ENCODE results near the gene TTF2. TPM values are rescaled to one million over a fixed set of nuclear protein-coding genes. Genes with fewer than 3 reads are reported as not detected.

TTF2 gene
- total and polyA plus RNA-seq, 7 donors: 3.6 to 19.3 (median 8.6) TPM

- DNase-seq: no peak
- Histone ChIP-seq H3K36me3 (peaks cover 0 to 16% (median 3%) of the 10 kb centered on the region in 4 donors), H3K27me3 (no peaks in the 10 kb centered on the region), H3K4me1 (no peaks in the 10 kb centered on the region), H3K9me3 (no peaks in the 10 kb centered on the region), H3K27ac (no peak overlapping the region), H3K4me3 (no peak overlapping the region)
- intact Hi-C loops (cut with DNase I): no loop called here
- no peak for TF ChIP-seq CTCF (IDR thresholded peaks at IDR 0.05)
- no peak for TF ChIP-seq POLR2AphosphoS5 (IDR thresholded peaks at IDR 0.05)
- no peak for TF ChIP-seq EP300 (IDR thresholded peaks at IDR 0.05)
- no peak for TF ChIP-seq POLR2A (IDR thresholded peaks at IDR 0.05)
- WGBS, 2 donors: 85 to 90% methylated on average over 3 of the region's 3 CpGs
Measured at GRCh38 chr1:117104986-117105385, 44.9 kb downstream of the TTF2 start.

- intact Hi-C loops (cut with DNase I): no loop called here
- Histone ChIP-seq H3K4me1 (no peaks in the 10 kb centered on the region), H3K9me3 (no peaks in the 10 kb centered on the region), H3K36me3 (peaks cover 0 to 16% (median 3%) of the 10 kb centered on the region in 4 donors), H3K4me3 (no peak overlapping the region), H3K27ac (no peak overlapping the region), H3K27me3 (no peaks in the 10 kb centered on the region)
- no peak for DNase-seq
- no peak for TF ChIP-seq POLR2AphosphoS5 (IDR thresholded peaks at IDR 0.05)
- no peak for TF ChIP-seq POLR2A (IDR thresholded peaks at IDR 0.05)
- TF ChIP-seq CTCF (IDR thresholded peaks at IDR 0.05): no peak
- no peak for TF ChIP-seq EP300 (IDR thresholded peaks at IDR 0.05)
Measured at GRCh38 chr1:117105722-117106121, 45.6 kb downstream of the TTF2 start.

- Histone ChIP-seq H3K9me3 (no peaks in the 10 kb centered on the region), H3K4me1 (no peaks in the 10 kb centered on the region), H3K27me3 (no peaks in the 10 kb centered on the region), H3K4me3 (no peak overlapping the region), H3K27ac (no peak overlapping the region), H3K36me3 (peaks cover 0 to 21% (median 3%) of the 10 kb centered on the region in 4 donors)
- no peak for DNase-seq
- 91 to 96% methylated on average over 2 of the region's 2 CpGs for WGBS, 2 donors
- intact Hi-C loops (cut with DNase I): no loop called here
- TF ChIP-seq POLR2AphosphoS5 (IDR thresholded peaks at IDR 0.05) (no peak), CTCF (IDR thresholded peaks at IDR 0.05) (no peak), POLR2A (IDR thresholded peaks at IDR 0.05) (no peak), EP300 (IDR thresholded peaks at IDR 0.05) (no peak)
Measured at GRCh38 chr1:117106478-117106877, 46.4 kb downstream of the TTF2 start.

GRCh38 chr1:117107364-117107763, 47.2 kb downstream of the TTF2 start:
- Histone ChIP-seq H3K36me3 (peaks cover 0 to 19% (median 3%) of the 10 kb centered on the region in 4 donors), H3K4me3 (no peak overlapping the region), H3K27me3 (no peaks in the 10 kb centered on the region), H3K9me3 (no peaks in the 10 kb centered on the region), H3K4me1 (no peaks in the 10 kb centered on the region), H3K27ac (no peak overlapping the region)
- intact Hi-C loops (cut with DNase I): no loop called here
- TF ChIP-seq EP300 (IDR thresholded peaks at IDR 0.05): no peak
- DNase-seq: no peak
- WGBS, 2 donors: 82 to 89% methylated on average over 2 of the region's 2 CpGs

- intact Hi-C loops (cut with DNase I): no loop called here
- Histone ChIP-seq H3K9me3 (no peaks in the 10 kb centered on the region), H3K4me3 (no peak overlapping the region), H3K27ac (no peak overlapping the region), H3K4me1 (no peaks in the 10 kb centered on the region), H3K27me3 (no peaks in the 10 kb centered on the region), H3K36me3 (peaks cover 7 to 48% (median 16%) of the 10 kb centered on the region in 4 donors)
- no peak for DNase-seq
- TF ChIP-seq POLR2A (IDR thresholded peaks at IDR 0.05) (no peak), CTCF (IDR thresholded peaks at IDR 0.05) (no peak), EP300 (IDR thresholded peaks at IDR 0.05) (no peak), POLR2AphosphoS5 (IDR thresholded peaks at IDR 0.05) (no peak)
- 79 to 83% methylated on average over 2 of the region's 2 CpGs for WGBS, 2 donors
Measured at GRCh38 chr1:117110774-117111173, 50.6 kb downstream of the TTF2 start.

All from sigmoid colon (tissue), 7 donors.